HG03103 (cell line): ENCODE results near the gene KCNK3.

Experiments
- ATAC-seq: cut with Tn5 transposase; IDR thresholded peaks from one replicate; pipeline ENCODE4 v1.9.1; 2021; ENCODE audit warnings: low read depth; ENCODE audit not compliant: unreplicated experiment

The KCNK3 gene

GRCh38 chr2:26685989-26686839 lies 6.3 kb upstream of the KCNK3 start:
- no peak for ATAC-seq

DNA sequence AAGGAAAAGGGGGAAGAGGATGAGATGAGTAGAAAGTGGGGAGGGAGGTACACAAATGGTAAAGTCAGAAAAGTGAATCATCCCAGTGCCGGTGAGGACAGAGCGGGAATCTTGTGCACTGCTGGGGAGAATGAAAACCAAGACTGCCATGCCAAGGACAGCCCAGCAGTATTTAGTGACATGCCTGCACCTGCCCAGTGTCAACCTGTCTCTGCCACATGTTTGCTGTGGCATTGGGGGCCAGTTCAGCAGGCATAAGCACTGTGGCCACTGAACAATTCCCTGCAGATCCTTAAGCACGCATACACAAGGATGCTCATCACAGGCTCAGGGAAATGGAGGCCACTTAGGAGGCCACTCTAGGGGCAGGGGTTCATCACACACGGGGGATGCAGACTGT lies 5.2 kb upstream of the KCNK3 start:
- no peak for ATAC-seq

- ATAC-seq, result no peak
These were observed 4.7 kb upstream of the KCNK3 start for GRCh38 chr2:26687801-26688200.

DNA sequence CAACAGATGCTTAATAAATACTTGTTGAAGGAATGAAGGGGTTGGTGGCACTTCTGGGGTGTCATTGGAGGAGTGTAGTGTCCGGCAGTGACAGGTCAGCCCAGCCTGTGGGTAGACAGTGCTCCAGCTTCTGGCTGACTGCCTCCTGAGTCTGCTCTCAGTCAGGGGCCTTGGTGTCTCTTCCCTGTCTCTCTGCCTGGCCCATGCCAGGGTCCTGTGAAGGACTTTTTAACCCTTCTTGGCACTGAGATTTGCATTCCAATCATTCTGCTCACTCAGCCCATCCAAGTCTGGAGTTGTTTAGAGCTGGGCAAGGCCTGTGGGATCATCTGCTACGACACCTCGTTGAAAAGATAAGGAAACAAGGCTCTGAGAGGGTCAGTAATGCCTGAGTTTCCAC lies 1.4 kb upstream of the KCNK3 start:
- no peak for ATAC-seq

- ATAC-seq, result no peak
These were observed 642 bp upstream of the KCNK3 start for GRCh38 chr2:26691881-26692278.

- ATAC-seq, result no peak
These were observed 651 bp downstream of the KCNK3 start for GRCh38 chr2:26692897-26693849.

DNA sequence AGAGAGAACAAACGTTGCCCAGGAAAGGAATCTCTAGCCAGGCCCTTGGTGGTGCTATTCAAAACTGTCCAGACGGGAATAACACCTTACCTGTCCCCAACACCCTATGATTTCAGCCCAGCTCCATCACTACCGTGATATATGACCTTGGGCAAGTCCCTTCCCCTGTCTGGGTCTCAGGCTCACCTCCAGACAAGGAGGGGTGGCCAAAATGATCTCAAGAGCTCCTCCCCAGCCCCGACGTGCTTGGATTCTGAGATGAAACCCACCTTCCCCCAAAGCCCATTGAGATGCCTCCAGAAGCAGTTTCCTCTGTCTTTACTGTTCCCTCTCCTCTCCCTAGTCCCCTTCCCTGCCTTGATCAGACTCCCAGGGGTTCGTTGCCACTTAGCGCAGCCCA lies 1.5 kb downstream of the KCNK3 start:
- no peak for ATAC-seq

GRCh38 chr2:26696351-26696816 lies 3.9 kb downstream of the KCNK3 start:
- no peak for ATAC-seq

GRCh38 chr2:26697425-26697824 lies 4.9 kb downstream of the KCNK3 start:
- no peak for ATAC-seq

DNA sequence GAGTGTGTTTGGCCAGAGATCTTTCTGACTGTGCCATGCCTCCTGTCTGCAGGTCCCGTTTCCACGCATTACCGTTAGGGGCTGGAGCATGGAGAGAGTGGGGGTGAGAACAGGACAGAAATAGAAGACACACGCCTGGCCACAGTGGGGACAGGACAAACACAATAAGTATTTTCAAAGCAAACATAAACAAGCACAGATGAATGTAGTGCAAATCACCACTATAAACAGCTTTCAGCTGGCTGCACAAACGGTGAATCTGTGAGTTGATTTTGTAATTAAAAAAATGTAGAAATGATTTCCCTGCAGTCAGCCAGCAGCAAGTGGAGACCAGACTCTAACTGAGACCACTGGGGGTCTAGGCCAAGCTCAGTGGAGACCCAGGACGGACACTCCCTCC lies 6.8 kb downstream of the KCNK3 start:
- no peak for ATAC-seq

DNA sequence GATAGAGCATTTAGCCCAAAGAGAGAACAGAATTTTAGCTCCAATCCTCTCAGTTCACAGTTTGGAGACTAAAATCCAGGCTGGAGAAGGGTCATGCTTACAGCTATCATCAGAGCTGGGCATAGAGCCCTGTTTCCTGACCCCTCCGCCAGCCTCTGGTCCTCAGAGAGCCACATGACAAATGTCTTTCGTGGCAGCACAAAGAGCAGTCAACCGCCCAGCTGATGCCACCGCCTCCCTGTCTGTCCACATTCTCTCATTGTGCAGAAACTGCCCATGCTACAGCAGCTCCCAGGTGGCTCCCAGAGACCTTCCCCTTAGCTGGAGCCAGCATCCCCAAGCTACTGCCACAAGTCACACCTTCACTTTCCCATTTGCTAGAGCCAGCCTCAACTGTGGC lies 7.6 kb downstream of the KCNK3 start:
- no peak for ATAC-seq

DNA sequence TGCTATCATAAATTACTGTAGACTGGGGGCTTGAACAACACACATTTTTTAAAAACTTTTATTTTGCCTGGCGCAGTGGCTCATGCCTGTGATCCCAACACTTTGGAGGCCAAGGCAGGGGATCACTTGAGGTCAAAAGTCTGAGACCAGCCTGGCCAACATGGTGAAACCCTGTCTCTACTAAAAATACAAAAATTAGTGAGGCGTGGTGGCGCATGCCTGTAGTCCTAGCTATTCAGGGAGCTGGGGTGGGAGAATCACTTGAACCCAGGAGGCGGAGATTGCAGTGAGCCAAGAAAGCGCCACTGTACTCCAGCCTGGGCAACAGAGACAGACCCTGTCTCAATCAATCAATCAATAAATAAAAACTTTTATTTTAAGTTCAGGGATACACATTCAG lies 9.1 kb downstream of the KCNK3 start:
- no peak for ATAC-seq

GRCh38 chr2:26702025-26702424 lies 9.5 kb downstream of the KCNK3 start:
- no peak for ATAC-seq

GRCh38 chr2:26704441-26704977 lies 12.0 kb downstream of the KCNK3 start:
- no peak for ATAC-seq

DNA sequence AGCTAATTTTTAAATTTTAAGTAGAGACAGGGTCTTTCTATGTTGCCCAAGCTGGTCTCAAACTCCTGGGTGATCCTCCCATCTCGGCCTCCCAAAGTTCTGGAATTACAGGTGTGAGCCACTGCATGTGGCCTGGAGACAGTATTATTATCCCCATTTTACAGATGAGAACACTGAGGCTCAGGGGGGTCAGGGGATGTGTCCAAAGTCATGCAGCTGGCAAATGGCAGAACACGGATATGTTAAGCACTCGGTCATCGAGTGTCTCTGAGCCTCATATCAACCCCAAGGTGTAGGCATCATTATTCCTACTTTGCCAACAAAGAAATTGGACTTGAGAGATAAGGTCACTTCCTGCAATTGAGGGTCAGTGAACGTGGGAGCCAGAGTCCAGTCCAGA lies 12.6 kb downstream of the KCNK3 start:
- no peak for ATAC-seq

DNA sequence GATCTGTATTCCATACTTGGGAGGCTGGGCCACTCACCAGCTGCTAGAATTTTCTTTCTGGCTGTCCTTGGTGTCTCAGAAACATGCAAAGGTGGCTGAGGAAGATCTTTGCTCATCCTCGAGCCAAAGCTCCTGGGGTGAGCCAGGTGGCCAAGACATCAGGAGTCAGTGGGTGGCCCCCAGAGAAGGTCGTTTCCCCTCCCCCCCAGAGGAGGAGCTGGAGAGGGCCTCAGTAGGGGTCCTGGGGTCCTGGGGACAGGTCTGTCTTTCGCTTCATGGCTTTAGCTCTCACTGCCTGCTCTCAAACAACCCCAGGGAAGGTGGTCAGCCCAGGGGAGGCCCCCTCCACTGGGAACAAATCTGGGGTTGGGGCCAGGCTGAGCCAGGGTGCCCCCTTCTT lies 13.6 kb downstream of the KCNK3 start:
- ATAC-seq, result no peak

GRCh38 chr2:26706616-26707473 lies 14.3 kb downstream of the KCNK3 start:
- no peak for ATAC-seq

DNA sequence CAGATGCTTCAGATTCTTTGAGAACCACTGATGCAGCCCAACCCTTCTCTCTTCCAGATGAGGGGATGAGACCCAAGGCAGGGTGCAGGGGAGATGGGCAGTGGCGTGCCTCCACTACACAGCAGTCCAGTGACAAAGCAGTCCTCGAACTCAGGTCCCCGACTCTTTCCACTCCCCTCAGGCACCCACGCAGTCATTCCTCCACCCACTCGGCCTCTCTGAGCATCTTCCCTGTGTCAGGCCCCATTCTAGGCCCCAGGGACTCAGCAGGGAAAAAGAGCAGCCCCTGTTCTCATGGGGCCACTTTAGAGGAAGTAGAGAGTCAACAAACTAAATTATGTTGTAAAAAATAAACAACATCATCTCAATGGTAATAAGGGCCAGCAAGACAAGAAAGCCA lies 15.2 kb downstream of the KCNK3 start:
- no peak for ATAC-seq

DNA sequence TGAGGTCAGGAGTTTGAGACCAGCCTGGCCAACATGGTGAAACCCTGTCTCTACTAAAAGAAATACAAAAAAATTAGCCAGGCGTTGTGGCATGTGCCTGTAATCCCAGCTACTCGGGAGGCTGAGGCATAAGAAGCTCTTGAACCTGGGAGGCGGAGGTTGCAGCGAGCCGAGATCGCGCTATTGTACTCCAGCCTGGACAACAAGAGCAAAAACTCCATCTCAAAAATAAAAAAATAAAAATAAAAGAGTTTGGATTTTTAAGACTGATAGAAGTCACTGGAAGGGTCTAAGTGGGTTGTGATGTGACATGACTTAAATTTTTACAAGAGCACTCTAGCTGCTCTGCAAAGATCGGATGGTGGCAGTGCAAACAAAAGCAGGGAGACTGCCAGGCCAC lies 15.9 kb downstream of the KCNK3 start:
- ATAC-seq, result no peak
